Measurements from ENCODE around the gene KLRK1.
"Not testable (repeated sequence)": the region's sequence is repeated elsewhere in the genome, so short reads cannot be mapped to it uniquely, and the experiment has no call there.

KLRK1 gene

DNA sequence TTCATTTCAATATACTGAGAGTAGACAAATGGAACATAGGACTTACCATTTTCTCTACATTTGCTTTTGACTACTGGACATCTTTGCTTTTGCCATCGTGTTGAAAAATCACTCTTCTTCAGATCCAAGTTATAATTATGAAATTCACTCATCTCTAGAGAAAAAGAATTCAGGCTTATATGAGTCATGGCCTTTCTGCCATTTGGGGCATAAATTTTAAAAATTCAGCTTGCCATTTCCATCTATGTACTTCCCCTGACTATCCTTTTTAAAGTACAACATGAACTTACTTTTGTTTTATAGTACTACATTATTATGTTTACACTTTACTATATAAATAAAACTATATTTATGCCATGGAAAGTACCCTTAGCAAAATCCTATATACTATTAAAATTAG, 3.0 kb downstream of the KLRK1 start:
- Histone ChIP-seq H3K27me3 (ENCODE audit: control insufficient read depth, insufficient read depth, low read length) (no peaks in the 10 kb centered on the region), H3K4me1 (ENCODE audit: control insufficient read depth, insufficient read depth, low read length) (no peaks in the 10 kb centered on the region), H3K9me3 (ENCODE audit: control insufficient read depth, insufficient read depth, low read length) (no peaks in the 10 kb centered on the region), H3K4me3 (ENCODE audit: low read depth, low read length) (no peak overlapping the region), H3K36me3 (ENCODE audit: control insufficient read depth, insufficient read depth, low read length) (no peaks in the 10 kb centered on the region), H3K9ac (ENCODE audit: low read depth, low read length) (no peak overlapping the region)

DNA sequence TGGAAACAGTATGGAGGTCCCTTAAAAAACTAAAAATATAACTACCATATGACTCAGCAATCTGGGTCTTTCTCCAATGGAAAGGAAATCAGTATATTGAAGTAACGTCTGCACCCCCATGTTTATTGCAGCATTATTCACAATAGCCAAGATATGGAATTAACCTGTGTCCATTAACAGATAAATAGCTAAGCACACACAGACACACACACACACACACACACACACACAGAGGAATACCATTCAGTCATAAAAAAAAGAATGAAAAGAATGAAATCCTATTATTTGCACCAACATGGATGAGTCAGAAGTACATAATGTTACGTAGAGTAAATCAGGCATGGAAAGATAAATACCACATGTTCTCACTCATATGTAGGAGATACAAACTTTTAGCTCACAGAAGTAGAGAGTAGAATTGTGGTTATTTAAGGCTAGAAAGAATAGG, 4.7 kb downstream of the KLRK1 start:
- Histone ChIP-seq H3K36me3 (ENCODE audit: control insufficient read depth, insufficient read depth, low read length) (no peaks in the 10 kb centered on the region), H3K4me1 (ENCODE audit: control insufficient read depth, insufficient read depth, low read length) (no peaks in the 10 kb centered on the region), H3K27me3 (ENCODE audit: control insufficient read depth, insufficient read depth, low read length) (no peaks in the 10 kb centered on the region), H3K9me3 (ENCODE audit: control insufficient read depth, insufficient read depth, low read length) (no peaks in the 10 kb centered on the region), H3K4me3 (ENCODE audit: low read depth, low read length) (no peak overlapping the region), H3K9ac (ENCODE audit: low read depth, low read length) (no peak overlapping the region)

DNA sequence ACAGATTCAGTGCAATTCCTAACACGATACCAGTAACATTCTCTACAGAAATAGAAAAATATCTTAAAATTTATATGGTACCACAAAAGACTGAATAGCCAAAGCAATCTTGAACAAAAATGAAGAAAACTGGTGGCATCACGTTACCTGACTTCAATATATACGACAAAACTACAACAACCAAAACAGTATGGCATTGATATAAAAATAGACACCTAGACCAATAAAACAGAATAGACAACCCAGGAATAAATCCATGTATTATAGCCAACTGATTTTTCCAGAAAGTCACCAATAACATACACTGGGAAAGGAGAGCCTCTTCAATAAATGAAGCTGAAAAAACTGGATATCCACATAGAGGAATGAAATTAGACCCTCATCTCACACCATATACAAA, 5.7 kb downstream of the KLRK1 start:
- Histone ChIP-seq H3K9ac (ENCODE audit: low read depth, low read length) (no peak overlapping the region), H3K4me1 (ENCODE audit: control insufficient read depth, insufficient read depth, low read length) (no peaks in the 10 kb centered on the region), H3K9me3 (ENCODE audit: control insufficient read depth, insufficient read depth, low read length) (no peaks in the 10 kb centered on the region), H3K27me3 (ENCODE audit: control insufficient read depth, insufficient read depth, low read length) (no peaks in the 10 kb centered on the region), H3K4me3 (ENCODE audit: low read depth, low read length) (no peak overlapping the region), H3K36me3 (ENCODE audit: control insufficient read depth, insufficient read depth, low read length) (no peaks in the 10 kb centered on the region)

DNA sequence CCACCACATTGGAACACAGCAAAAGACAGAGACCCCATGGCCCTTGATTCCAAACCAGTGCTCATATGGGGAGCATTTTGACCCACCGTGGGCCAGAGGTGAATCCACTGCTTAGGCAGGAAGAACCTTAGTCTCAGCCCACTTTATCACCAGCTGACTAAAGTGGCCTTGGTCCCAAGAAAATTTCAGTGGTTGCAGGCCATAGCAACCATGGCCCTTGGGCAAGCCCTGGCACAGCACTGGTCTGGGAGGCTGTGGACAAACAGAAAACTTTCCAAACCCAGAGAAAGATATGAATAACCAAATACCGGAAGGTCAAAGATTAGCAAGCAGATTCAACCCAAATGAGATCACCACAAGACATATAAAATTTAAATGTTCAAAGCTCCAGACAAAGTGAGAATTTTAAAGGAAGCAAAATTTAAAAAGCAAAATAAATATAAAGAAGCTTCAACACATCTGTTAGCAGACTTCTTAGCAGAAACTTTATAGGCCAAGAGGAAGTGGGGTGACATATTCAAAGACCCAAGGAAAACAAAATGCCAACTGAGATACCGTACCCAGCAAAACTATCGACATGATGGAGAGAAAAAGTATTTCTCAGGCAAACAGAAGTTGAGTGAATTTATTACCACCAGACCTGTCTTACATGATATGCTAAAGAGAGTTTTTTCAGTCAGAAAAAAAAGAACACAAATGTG, 7.8 kb downstream of the KLRK1 start:
- H3K4me3 ChIP-seq (ENCODE audit: low read depth, low read length): no peak overlapping the region
- H3K27me3 ChIP-seq (ENCODE audit: control insufficient read depth, insufficient read depth, low read length): no peaks in the 10 kb centered on the region
- H3K36me3 ChIP-seq (ENCODE audit: control insufficient read depth, insufficient read depth, low read length): no peaks in the 10 kb centered on the region
- H3K9me3 ChIP-seq (ENCODE audit: control insufficient read depth, insufficient read depth, low read length): no peaks in the 10 kb centered on the region
- no peak overlapping the region for H3K9ac ChIP-seq (ENCODE audit: low read depth, low read length)
- H3K4me1 ChIP-seq (ENCODE audit: control insufficient read depth, insufficient read depth, low read length): no peaks in the 10 kb centered on the region

DNA sequence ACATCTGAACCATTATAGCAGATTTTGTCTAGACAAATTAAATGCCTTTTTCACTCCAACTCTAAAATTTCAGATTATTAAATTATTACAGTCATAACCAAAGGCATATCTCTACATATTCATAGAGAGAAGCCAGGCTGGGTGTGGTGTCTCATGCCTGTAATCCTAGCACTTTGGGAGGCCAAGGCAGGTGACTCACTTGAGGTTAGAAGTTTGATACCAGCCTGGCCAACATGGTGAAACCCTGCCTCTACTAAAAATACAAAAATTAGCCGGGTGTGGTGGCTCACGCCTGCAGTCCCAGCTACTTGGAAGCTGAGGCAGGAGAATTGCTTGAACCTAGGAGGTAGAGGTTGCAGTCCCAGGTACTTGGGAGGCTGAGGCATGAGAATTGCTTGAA, 11.1 kb downstream of the KLRK1 start:
- H3K36me3 ChIP-seq (ENCODE audit: control insufficient read depth, insufficient read depth, low read length); H3K9me3 ChIP-seq (ENCODE audit: control insufficient read depth, insufficient read depth, low read length); H3K27me3 ChIP-seq (ENCODE audit: control insufficient read depth, insufficient read depth, low read length); H3K4me3 ChIP-seq (ENCODE audit: low read depth, low read length); H3K9ac ChIP-seq (ENCODE audit: low read depth, low read length); H3K4me1 ChIP-seq (ENCODE audit: control insufficient read depth, insufficient read depth, low read length): not testable (repeated sequence)

DNA sequence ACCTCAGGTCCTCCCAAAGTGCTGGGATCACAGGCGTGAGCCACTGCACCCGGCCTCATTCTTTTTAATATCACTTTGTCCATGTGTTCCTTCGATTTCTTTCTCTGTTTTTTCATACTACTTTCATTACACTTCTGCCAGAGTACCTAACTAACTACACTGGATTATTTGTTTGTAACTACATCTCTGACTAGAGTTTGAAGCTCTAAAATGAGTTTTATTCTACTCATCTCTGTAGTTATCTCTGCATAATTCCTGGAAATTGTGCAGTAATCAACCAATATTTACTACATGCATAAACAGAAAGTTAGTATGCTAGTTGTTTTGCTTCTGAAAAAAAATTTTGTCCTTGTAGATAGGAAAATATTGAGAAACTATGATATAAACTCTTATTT, 15.2 kb downstream of the KLRK1 start:
- Histone ChIP-seq H3K4me1 (ENCODE audit: control insufficient read depth, insufficient read depth, low read length) (peaks cover 12% of the 10 kb centered on the region), H3K36me3 (ENCODE audit: control insufficient read depth, insufficient read depth, low read length) (no peaks in the 10 kb centered on the region), H3K4me3 (ENCODE audit: low read depth, low read length) (no peak overlapping the region), H3K9me3 (ENCODE audit: control insufficient read depth, insufficient read depth, low read length) (no peaks in the 10 kb centered on the region), H3K9ac (ENCODE audit: low read depth, low read length) (no peak overlapping the region), H3K27me3 (ENCODE audit: control insufficient read depth, insufficient read depth, low read length) (no peaks in the 10 kb centered on the region)

DNA sequence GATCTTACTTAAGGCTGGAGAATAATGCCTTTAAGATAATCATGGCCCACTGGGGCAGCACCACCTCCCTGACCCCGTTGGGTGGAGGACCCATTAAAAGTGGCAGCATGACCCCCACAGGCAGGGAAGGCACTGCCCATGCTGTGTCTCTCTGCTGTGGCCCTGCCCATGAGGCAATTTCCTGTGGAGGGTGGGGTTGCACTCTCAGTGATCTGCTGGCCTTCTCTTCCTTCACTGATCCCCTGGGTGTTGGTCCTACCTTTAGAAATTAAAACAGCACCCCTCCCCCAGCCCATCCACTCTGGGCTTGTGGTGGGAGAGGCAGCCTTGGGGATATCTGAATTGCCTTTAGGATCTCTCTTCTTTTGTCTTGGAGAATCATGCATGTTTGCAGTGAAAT, 17.3 kb downstream of the KLRK1 start:
- Histone ChIP-seq H3K36me3 (ENCODE audit: control insufficient read depth, insufficient read depth, low read length) (no peaks in the 10 kb centered on the region), H3K4me3 (ENCODE audit: low read depth, low read length) (no peak overlapping the region), H3K27me3 (ENCODE audit: control insufficient read depth, insufficient read depth, low read length) (no peaks in the 10 kb centered on the region), H3K4me1 (ENCODE audit: control insufficient read depth, insufficient read depth, low read length) (peaks cover 12% of the 10 kb centered on the region), H3K9ac (ENCODE audit: low read depth, low read length) (no peak overlapping the region), H3K9me3 (ENCODE audit: control insufficient read depth, insufficient read depth, low read length) (no peaks in the 10 kb centered on the region)

GRCh38 chr12:10371893-10372535, 17.8 kb downstream of the KLRK1 start:
- H3K27me3 ChIP-seq (ENCODE audit: control insufficient read depth, insufficient read depth, low read length); H3K4me3 ChIP-seq (ENCODE audit: low read depth, low read length); H3K36me3 ChIP-seq (ENCODE audit: control insufficient read depth, insufficient read depth, low read length); H3K9me3 ChIP-seq (ENCODE audit: control insufficient read depth, insufficient read depth, low read length); H3K9ac ChIP-seq (ENCODE audit: low read depth, low read length): not testable (repeated sequence)
- H3K4me1 ChIP-seq (ENCODE audit: control insufficient read depth, insufficient read depth, low read length): peaks cover 12% of the 10 kb centered on the region

GRCh38 chr12:10369557-10370415, 20.1 kb downstream of the KLRK1 start:
- H3K36me3 ChIP-seq (ENCODE audit: control insufficient read depth, insufficient read depth, low read length): no peaks in the 10 kb centered on the region

DNA sequence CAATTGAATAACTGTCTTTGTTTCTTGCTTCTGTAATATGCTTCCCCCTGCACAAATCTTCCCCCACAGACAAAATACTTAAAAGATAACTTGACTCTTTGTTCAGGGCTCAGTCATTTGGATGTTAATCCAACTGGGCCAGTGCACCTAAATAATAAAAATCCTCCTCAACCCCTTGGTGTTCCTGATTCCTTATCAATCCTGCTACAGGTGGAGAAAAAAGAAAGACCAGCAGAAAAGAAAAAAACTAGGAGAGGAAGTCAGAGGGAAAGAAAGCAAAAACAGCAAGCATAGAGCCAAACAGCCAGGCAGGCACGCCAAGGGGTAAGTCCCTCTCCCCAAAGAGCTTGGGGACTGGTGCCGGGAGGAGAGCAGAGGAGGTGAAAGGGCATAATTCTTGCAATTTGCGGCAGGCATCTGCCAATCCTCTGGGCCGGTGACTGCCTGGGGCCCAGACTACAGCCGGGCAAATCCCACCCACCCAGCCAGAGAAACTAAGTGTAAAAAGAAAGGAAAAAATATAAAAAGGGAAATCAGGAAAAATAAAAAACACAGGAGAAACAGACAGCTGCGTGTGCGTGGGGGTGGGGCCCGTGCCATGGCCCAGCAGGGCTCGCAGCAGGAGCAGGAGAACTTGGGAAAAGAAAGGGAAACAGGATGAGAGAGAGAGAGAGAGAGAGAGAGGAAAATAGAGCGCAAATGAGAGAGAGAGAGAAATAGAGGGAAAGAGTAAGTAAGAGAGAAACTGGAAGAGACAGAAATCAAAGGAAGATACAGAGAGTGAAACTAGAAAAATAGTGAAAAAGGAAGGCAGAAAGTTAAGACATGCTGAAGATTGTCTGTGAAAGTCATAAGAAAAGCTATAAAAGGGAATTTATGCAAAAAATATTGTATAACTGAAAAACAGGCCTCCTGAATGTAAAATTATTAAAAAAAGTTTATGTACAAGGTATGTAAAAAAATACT, 21.4 kb downstream of the KLRK1 start:
- H3K9me3 ChIP-seq (ENCODE audit: control insufficient read depth, insufficient read depth, low read length): no peaks in the 10 kb centered on the region
- peaks cover 34% of the 10 kb centered on the region for H3K4me1 ChIP-seq (ENCODE audit: control insufficient read depth, insufficient read depth, low read length)
- no peak overlapping the region for H3K9ac ChIP-seq (ENCODE audit: low read depth, low read length)
- no peaks in the 10 kb centered on the region for H3K27me3 ChIP-seq (ENCODE audit: control insufficient read depth, insufficient read depth, low read length)
- H3K36me3 ChIP-seq (ENCODE audit: control insufficient read depth, insufficient read depth, low read length): no peaks in the 10 kb centered on the region
- H3K4me3 ChIP-seq (ENCODE audit: low read depth, low read length): no peak overlapping the region

More at GRCh38 chr12:10369557-10370415, 20.1 kb downstream of the KLRK1 start:
- H3K27me3 ChIP-seq (ENCODE audit: control insufficient read depth, insufficient read depth, low read length): no peaks in the 10 kb centered on the region
- H3K9me3 ChIP-seq (ENCODE audit: control insufficient read depth, insufficient read depth, low read length): no peaks in the 10 kb centered on the region
- H3K4me1 ChIP-seq (ENCODE audit: control insufficient read depth, insufficient read depth, low read length): peaks cover 23% of the 10 kb centered on the region
- H3K4me3 ChIP-seq (ENCODE audit: low read depth, low read length): no peak overlapping the region
- no peak overlapping the region for H3K9ac ChIP-seq (ENCODE audit: low read depth, low read length)

DNA sequence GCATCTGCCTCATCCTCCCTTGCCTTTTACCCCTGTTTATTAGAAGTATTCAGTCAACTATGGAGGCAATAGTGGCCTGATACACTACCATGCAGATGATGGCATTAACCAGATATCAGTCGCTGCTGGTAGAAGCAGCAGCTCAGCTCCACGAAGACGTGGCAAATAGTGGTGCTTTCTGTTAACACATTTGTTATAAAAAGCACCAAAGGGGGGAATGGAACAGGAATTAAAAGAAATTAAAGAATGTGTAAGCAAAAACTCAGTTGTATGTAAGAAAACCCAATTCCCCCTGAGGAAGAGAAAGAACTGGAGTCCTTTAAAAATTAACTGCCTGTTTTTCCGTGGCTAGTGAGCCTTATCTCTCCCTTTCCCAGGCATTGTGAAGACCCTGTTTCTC, 22.1 kb downstream of the KLRK1 start:
- not testable (repeated sequence) for H3K36me3 ChIP-seq (ENCODE audit: control insufficient read depth, insufficient read depth, low read length); H3K9me3 ChIP-seq (ENCODE audit: control insufficient read depth, insufficient read depth, low read length); H3K9ac ChIP-seq (ENCODE audit: low read depth, low read length); H3K27me3 ChIP-seq (ENCODE audit: control insufficient read depth, insufficient read depth, low read length); H3K4me3 ChIP-seq (ENCODE audit: low read depth, low read length)
- H3K4me1 ChIP-seq (ENCODE audit: control insufficient read depth, insufficient read depth, low read length): peaks cover 36% of the 10 kb centered on the region

Measured in iPS-15b (cell line).